ENCODE results near the gene MOB2. TPM values are rescaled to one million over a fixed set of nuclear protein-coding genes. Genes with fewer than 3 reads are reported as not detected.
A peak's percentile ranks its signal among the peaks of the same experiment; 100 is the strongest.

Gene MOB2
- total RNA-seq, 1 experiment from 2014 or later: 22.7 TPM

GRCh38 chr11:1502168-1502953 lies 15.8 kb upstream of the MOB2 start:
- H3K18ac ChIP-seq (ENCODE audit: insufficient read length, low read depth, low read length): no peak overlapping the region
- peaks cover 2% of the 10 kb centered on the region for H4K20me1 ChIP-seq (ENCODE audit: control insufficient read depth, insufficient read depth, insufficient read length)
- no peak overlapping the region for H2BK20ac ChIP-seq (ENCODE audit: low read depth, low read length, poor library complexity, severe bottlenecking)
- H2BK12ac ChIP-seq (ENCODE audit: insufficient read length, low read depth, low read length): no peak overlapping the region
- no peak overlapping the region for H2AK5ac ChIP-seq (ENCODE audit: insufficient read length, low read length)
- no peak overlapping the region for H3K23ac ChIP-seq (ENCODE audit: insufficient read length, low read depth, low read length)
- Mint-ChIP-seq H3K4me3 (no peak overlapping the region), H3K36me3 (ENCODE audit: insufficient read depth in 1 of 3, low read depth in 3 of 3) (peaks cover 0 to 5% (median 3%) of the 10 kb centered on the region in 3 experiments; a peak in 6 of 7 replicates), H3K4me1 (peaks cover 5 to 29% of the 10 kb centered on the region in 2 experiments), H3K9me3 (peaks cover 4% of the 10 kb centered on the region in 2 experiments; a peak in 3 of 5 replicates), H3K27ac (peak overlapping the region in 2 of 3 experiments; percentile 19 to 61; a peak in 2 of 7 replicates), H3K27me3 (ENCODE audit: low read depth) (no peaks in the 10 kb centered on the region; the same call in none of the 2 replicates)
- H3K23me2 ChIP-seq (ENCODE audit: insufficient read length, low read depth, low read length, poor library complexity, severe bottlenecking): no peaks in the 10 kb centered on the region
- no peak overlapping the region for H3K27ac ChIP-seq (ENCODE audit: insufficient read length, low read depth, low read length)
- no peaks in the 10 kb centered on the region for H3K9me3 ChIP-seq (ENCODE audit: control insufficient read depth, low read depth, low read length)
- no peak overlapping the region for H2BK120ac ChIP-seq (ENCODE audit: low read depth, low read length, poor library complexity, severe bottlenecking)
- no peak overlapping the region for H2BK15ac ChIP-seq (ENCODE audit: low read depth, low read length)
- H3K4me2 ChIP-seq (ENCODE audit: insufficient read depth, insufficient read length, low read length): no peak overlapping the region
- H3K56ac ChIP-seq (ENCODE audit: insufficient read length, low read depth, low read length): no peak overlapping the region
- no peak overlapping the region; the same call in 1 of the 2 replicates for H3K14ac ChIP-seq (ENCODE audit: insufficient read depth, low read length)
- H3K79me2 ChIP-seq (ENCODE audit: insufficient read depth, low read length): no peaks in the 10 kb centered on the region; the same call in 1 of the 2 replicates
- H3K27me3 ChIP-seq (ENCODE audit: insufficient read depth, low read length): no peaks in the 10 kb centered on the region
- WGBS (ENCODE audit: extremely low coverage, insufficient read length, low lambda C conversion rate): no CpG with 5 or more reads among the region's 24 CpGs
- no peak overlapping the region for H3K9ac ChIP-seq (ENCODE audit: extremely low read depth, insufficient read length, low read length)
- no peak overlapping the region for H2AFZ ChIP-seq (ENCODE audit: low read length)
- no peak overlapping the region for H4K91ac ChIP-seq (ENCODE audit: insufficient read length, low read depth, low read length)
- no peak overlapping the region for H3T11ph ChIP-seq (ENCODE audit: low read length)
- no peak overlapping the region for H2BK5ac ChIP-seq (ENCODE audit: insufficient read length, low read length)
- peaks cover 3% of the 10 kb centered on the region for H3K79me1 ChIP-seq (ENCODE audit: insufficient read depth, low read depth, low read length, poor library complexity, severe bottlenecking)
- no peaks in the 10 kb centered on the region for H3K4me1 ChIP-seq (ENCODE audit: insufficient read depth, low read length)
- H3K4ac ChIP-seq (ENCODE audit: low read depth, low read length): no peak overlapping the region
- no peak overlapping the region for H4K5ac ChIP-seq (ENCODE audit: insufficient read length, low read depth, low read length)
- DNase-seq: no peak
- no peak for TF ChIP-seq CTCF (conservative IDR thresholded peaks at IDR 0.05)
- no peak overlapping the region for H4K8ac ChIP-seq (replicated peaks; ENCODE audit: insufficient read length, low read depth, low read length)
